HUES6 (cell line): ENCODE data around the gene INAFM2.

ENCODE experiments used
- H3K27ac ChIP-seq: 2 replicates; pipeline ENCODE4 v1.7.0; 2013; ENCODE audit warnings: low read depth, mild to moderate bottlenecking, low read length, inconsistent platforms
- H3K27me3 ChIP-seq: 2 replicates; pipeline ENCODE4 v1.6.1; 2013; ENCODE audit warnings: low read length; ENCODE audit not compliant: control insufficient read depth, insufficient read depth
- H3K36me3 ChIP-seq: 2 replicates; pipeline ENCODE4 v1.6.1; 2013; ENCODE audit warnings: low read length; ENCODE audit not compliant: control insufficient read depth, insufficient read depth
- H3K4me1 ChIP-seq: 2 replicates; pipeline ENCODE4 v1.6.1; 2013; ENCODE audit warnings: low read length; ENCODE audit not compliant: control insufficient read depth, insufficient read depth
- H3K4me3 ChIP-seq: 2 replicates; pipeline ENCODE4 v1.5.1; 2013; ENCODE audit warnings: low read depth, low read length
- H3K9ac ChIP-seq: one replicate; pipeline ENCODE4 v1.6.1; 2013; ENCODE audit warnings: mild to moderate bottlenecking, low read length
- H3K9me3 ChIP-seq: 2 replicates; pipeline ENCODE4 v1.6.1; 2013; ENCODE audit warnings: low read depth, low read length; ENCODE audit not compliant: control insufficient read depth, insufficient read depth

INAFM2 gene

DNA sequence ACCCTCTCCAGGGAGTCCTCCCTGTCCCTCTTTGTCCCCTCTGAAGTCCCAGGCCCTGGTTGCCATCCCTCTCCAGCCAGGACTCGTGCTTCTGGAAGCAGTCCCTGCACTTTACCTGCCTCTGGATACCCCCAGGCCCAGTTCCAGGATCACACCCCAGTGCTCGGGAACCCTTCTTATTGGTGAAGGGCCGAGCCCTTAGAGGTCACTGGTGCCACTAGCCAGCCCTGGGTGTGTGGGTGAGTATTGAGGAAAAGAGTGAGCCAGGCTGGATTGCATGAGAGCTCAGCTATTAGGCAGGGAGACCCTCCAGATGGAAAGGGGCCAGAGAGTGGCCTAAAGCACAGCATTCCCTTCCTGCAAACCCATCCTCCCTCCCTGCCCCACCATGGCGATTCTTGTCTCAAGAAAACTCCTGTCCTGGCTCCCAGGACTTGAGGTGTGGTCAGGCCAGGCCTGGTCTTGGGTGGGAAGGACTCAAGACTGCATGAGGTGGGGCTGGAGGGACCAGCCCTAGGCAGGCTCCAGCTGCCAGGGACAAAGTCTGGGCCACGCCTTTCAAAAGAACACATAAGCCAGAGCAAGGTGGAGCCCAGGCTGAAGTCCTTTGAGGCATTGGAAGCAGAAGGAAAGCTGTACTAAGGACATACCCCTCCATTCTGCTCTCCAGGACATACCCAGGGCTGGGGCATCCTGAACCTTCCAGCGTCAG is 22.5 kb downstream of the INAFM2 start:
- no peak overlapping the region for H3K27ac ChIP-seq
- peaks cover 8% of the 10 kb centered on the region; the same call in 1 of the 2 replicates for H3K4me1 ChIP-seq
- no peaks in the 10 kb centered on the region for H3K9me3 ChIP-seq
- H3K9ac ChIP-seq, result no peak overlapping the region
- H3K4me3 ChIP-seq, result no peak overlapping the region
- no peaks in the 10 kb centered on the region for H3K36me3 ChIP-seq
- H3K27me3 ChIP-seq, result no peaks in the 10 kb centered on the region

DNA sequence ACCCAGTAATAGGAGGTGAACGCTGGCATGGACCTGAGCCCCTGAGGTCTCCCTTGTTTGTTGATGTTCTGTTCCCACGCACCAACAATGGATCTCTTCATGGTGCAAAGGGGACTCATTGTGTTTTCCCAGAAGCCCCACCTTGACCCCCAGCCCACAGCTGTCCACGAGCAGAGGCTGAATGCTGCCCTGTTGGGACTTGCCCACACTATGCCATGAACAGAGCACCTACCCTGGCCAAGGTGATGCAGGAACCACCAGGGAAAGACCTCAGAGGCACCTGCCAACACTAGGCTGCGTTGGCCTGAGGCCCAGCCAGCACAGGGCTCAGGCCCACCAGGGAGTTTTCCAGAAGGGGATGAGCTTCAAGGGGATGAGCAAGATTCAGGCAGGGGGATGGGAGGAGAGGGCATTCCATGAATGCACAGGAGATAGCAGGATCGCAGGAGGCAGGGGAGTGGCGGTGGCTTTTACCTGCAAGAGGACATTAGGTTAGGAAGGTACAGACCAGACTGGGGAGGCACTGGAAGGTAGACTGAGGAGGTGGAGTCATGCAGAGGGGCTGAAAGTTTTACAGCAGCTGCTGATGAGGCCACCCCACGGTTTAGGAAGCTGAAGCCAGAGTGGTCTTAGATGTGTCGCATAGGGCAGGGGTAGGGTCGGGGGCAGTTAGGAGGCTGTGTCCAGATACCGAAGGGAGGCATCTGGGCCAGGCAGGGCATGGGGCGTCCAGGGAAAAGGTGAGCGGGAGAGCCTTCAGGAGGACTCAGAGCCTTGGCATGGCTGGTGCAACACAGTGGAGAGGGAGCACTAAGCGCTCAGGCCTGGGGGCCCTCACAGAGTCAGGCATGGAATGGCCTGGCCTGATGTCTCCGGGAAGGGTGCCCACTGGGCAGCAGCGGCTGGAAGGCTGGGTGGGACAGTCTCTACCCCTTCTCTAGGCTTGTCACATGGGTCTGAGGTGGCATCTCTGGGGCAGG is 23.4 kb downstream of the INAFM2 start:
- no peak overlapping the region for H3K27ac ChIP-seq
- peaks cover 5% of the 10 kb centered on the region; the same call in 1 of the 2 replicates for H3K4me1 ChIP-seq
- no peaks in the 10 kb centered on the region for H3K9me3 ChIP-seq
- H3K9ac ChIP-seq, result no peak overlapping the region
- no peaks in the 10 kb centered on the region for H3K36me3 ChIP-seq
- no peaks in the 10 kb centered on the region for H3K27me3 ChIP-seq
- H3K4me3 ChIP-seq, result no peak overlapping the region

DNA sequence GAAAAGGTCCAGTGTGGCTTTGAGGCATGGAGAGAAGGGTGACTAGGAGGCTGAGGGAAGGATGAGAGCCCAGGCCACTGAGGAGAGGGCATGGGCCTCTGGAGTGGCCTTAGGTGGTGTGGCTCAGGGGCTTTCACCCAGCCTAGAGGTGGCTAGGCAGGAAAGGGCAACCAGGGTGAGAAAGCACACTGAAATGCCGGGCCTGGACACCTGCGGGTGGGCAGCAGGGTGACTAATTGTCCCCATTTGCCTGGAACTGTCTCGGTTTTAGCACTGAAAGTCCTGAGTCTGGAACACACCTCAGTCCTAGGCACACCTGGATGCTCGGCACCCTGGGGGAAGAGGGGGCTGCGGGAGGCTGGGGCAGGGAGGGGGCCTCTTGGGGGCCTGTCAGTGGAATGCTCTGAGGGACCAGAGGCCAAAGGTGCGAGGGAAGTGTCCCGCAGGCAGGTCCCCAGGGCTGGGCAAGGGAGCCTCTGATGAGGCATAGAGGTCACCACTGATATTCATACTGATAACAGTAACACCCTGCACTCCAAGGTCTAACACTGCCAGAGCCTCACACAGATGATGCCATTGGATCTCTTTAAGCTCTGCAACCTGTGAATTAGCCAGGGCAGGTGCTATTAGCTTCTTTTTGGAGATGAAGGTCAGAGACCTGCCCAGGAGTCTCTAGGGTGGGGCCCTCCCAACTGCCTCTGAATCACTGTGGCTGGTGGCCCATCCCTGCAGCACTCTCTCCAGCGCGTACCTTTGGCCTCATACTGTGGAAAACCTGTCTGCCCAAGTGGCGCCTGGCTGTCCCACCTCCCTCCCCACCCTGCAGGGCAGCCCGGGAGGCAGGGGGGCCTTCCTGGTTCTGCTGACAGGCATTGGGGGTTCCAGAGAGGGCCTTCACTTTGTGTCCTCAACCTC is 24.3 kb downstream of the INAFM2 start:
- Histone ChIP-seq H3K27me3 (no peaks in the 10 kb centered on the region), H3K36me3 (no peaks in the 10 kb centered on the region), H3K27ac (no peak overlapping the region), H3K4me1 (peaks cover 5% of the 10 kb centered on the region; the same call in 1 of the 2 replicates), H3K9me3 (no peaks in the 10 kb centered on the region), H3K9ac (no peak overlapping the region), H3K4me3 (no peak overlapping the region)

DNA sequence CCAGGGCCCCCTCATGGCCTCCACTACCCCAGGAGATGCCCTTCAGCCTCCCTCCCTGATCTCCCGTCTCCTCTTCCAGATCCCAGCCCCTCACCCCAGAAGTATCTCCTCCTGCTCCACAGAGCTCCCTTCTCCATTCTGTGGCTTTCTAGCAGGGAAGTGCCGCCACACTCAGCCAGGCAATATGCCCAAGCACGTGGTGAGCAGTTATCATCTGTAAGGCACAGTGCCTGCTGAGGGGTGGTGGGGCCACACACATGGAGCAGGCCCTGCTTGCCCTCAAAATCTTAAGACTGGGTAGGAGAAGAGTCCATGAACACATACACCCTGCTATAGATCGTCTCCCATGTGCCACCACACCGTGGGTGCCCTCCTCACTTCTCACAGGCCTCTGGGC is 25.0 kb downstream of the INAFM2 start:
- no peaks in the 10 kb centered on the region for H3K9me3 ChIP-seq
- no peak overlapping the region for H3K9ac ChIP-seq
- H3K4me3 ChIP-seq, result no peak overlapping the region
- peaks cover 5% of the 10 kb centered on the region; the same call in 1 of the 2 replicates for H3K4me1 ChIP-seq
- H3K27me3 ChIP-seq, result no peaks in the 10 kb centered on the region
- H3K27ac ChIP-seq, result no peak overlapping the region
- no peaks in the 10 kb centered on the region for H3K36me3 ChIP-seq

DNA sequence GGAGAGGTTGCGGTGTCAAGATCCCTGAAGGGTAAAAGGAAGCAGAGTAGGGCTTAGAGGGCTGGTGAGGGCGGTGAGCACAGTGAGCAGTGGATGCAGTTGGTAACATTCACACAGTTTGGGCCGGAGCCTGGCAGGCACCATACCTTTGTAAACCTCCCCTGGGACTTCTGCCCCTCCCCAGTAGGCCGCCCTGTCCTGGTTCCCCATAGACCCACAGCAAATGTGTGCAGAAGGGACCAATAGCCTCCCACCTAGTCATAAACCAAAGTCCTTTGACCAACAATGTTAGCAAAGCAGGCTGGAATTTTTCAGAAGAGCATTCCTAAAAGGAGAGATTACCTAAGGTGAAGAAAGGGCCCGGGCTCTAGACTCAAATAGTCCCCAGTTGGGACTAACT is 25.7 kb downstream of the INAFM2 start:
- Histone ChIP-seq H3K27ac (no peak overlapping the region), H3K4me1 (peaks cover 12% of the 10 kb centered on the region), H3K36me3 (no peaks in the 10 kb centered on the region), H3K4me3 (no peak overlapping the region), H3K27me3 (no peaks in the 10 kb centered on the region), H3K9ac (no peak overlapping the region), H3K9me3 (no peaks in the 10 kb centered on the region)

DNA sequence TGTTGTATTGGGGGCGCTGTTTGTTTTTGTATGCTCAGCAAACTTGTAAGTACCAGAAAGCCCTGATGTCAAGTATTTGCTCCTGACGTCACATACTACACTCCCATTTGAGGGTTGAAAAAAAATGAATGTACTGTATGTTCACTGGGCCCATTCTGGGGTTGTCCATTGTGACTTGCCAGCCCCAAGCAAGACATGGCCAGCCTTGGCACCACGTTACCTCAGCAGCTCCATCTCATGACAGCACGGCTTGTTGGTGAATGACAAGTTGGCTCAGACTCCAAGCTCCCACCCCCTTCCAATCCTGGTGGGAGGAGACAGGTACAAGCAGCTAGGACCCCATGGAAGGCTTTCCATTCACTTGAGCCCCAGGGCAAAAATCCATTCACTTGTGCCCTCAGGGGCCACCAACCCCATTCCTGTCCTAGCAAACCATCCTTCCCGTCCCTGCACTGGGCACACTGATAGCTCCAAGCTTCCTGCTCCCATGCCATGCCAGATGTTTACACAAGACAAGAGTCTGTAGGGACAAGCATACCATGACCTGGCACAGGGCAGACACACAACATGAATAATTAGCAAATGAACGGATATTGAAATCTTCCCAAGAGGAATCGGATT is 28.9 kb downstream of the INAFM2 start:
- Histone ChIP-seq H3K27ac (no peak overlapping the region), H3K9ac (no peak overlapping the region), H3K36me3 (no peaks in the 10 kb centered on the region), H3K27me3 (peaks cover 21% of the 10 kb centered on the region), H3K4me3 (no peak overlapping the region), H3K4me1 (peaks cover 17% of the 10 kb centered on the region), H3K9me3 (no peaks in the 10 kb centered on the region)

DNA sequence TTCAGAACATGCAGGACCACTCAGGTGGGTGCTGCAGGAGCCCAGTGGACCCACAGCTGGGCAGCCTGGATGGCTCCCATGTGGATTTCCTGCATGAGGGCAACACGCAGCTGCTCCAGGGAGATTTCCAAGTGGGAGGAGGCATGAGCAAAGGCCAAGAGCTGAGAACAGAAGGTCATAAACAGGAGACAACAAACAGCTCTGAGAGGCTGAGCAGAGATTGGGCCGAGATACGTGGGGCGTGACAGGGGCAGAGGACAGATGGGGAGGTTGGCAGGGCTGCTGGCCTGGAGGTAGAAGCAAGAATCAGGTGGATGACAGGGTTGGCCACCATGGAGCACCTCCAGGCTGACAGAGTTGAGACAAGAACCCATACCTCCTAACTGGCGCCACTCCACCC is 30.2 kb downstream of the INAFM2 start:
- Histone ChIP-seq H3K9me3 (no peaks in the 10 kb centered on the region), H3K9ac (no peak overlapping the region), H3K4me1 (peaks cover 21% of the 10 kb centered on the region), H3K4me3 (no peak overlapping the region), H3K27ac (no peak overlapping the region), H3K27me3 (peaks cover 26% of the 10 kb centered on the region), H3K36me3 (no peaks in the 10 kb centered on the region)

DNA sequence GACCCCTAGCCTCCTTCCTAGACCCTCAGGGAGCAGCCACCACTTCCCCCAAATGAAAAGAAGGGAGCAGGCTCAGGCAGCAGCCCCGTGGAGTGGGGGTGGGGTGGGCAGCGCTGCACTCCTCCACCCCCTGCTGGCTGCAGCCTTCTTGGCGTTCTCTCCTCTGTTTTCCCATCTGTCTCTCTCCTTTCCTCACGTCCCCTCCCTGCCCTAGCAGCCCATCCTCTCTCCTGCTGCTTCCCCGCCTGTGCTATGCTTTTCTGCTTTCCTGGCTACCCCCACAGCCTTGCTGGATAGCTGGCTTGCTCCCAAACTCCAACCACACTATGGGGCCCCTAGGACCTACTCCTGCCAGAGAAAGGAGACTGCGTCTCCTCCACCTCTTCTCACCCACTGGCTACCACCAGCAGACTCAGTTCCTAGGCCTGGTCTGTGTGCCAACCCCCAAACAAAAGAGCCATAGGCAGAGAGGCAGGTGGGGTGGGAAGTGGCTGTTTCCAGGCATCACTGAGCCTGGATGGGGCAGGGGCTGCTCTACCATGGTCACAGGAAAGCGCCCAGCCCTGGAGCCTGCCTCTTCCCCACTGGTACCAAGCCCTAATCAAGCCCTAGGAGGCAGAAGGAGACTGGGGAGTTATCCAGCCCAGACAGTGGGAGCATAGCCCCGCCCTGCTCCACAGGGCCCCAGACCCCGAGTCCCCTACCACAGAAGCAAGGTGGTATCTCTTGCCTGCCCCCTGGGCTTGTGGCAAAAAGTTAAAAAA is 31.1 kb downstream of the INAFM2 start:
- no peak overlapping the region for H3K9ac ChIP-seq
- peaks cover 34% of the 10 kb centered on the region for H3K27me3 ChIP-seq
- no peak overlapping the region for H3K4me3 ChIP-seq
- no peaks in the 10 kb centered on the region for H3K36me3 ChIP-seq
- H3K4me1 ChIP-seq, result peaks cover 25% of the 10 kb centered on the region
- no peak overlapping the region for H3K27ac ChIP-seq
- no peaks in the 10 kb centered on the region for H3K9me3 ChIP-seq

DNA sequence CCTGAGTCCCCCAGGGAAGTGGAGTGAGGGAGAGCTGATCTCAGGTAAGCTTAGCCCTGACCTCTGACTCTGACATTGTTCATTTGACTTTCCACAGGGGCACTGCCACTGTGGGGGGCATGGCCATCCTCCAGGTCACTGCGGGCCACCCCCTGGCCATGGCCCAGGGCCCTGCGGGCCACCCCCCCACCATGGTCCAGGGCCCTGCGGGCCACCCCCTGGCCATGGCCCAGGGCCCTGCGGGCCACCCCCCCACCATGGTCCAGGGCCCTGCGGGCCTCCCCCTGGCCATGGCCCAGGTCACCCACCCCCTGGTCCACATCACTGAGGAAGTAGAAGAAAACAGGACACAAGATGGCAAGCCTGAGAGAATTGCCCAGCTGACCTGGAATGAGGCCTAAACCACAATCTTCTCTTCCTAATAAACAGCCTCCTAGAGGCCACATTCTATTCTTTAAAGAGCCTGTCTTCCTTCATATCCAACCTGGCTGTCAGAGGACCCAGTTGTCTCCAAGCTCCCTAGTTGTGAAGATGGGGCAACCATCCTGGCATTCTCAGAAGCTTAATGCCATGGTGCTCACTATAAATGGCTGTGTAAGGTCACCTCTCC is 32.6 kb downstream of the INAFM2 start:
- peaks cover 47% of the 10 kb centered on the region for H3K27me3 ChIP-seq
- no peaks in the 10 kb centered on the region for H3K9me3 ChIP-seq
- H3K9ac ChIP-seq, result no peak overlapping the region
- peaks cover 25% of the 10 kb centered on the region for H3K4me1 ChIP-seq
- no peaks in the 10 kb centered on the region for H3K36me3 ChIP-seq
- H3K27ac ChIP-seq, result no peak overlapping the region
- H3K4me3 ChIP-seq, result no peak overlapping the region
